Left forelimb (tissue), 1 donor: ENCODE results near the gene GIMAP1.

Source experiments
- DNase-seq: peaks from one replicate; pipeline ENCODE4 v3.0.0-alpha.2; 2018; ENCODE audit warnings: low spot score

Gene GIMAP1

GRCh38 chr7:150748376-150748775 lies 32.0 kb downstream of the GIMAP1 start:
- no peak for DNase-seq

- no peak for DNase-seq
Measured at GRCh38 chr7:150751702-150752101, 35.3 kb downstream of the GIMAP1 start.

DNA sequence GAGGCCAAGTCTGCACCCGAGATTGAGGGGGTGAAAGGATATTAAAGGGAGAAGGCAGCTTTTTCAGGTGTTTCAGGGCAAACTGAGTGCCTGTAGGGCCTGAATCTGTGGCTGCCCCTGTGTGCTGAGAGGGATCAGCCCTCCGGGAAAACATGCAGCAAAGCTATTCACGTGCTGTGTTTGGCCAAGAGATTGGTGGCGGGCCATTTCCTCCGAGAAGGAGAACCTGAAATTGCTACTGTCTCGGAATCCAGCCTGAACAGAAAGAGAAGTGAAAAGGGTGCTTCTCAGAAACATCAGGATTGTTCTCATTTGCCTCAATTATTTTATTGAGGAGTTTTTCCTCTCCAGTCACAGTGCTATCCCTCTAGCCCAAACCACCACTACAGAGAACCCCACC lies 36.8 kb downstream of the GIMAP1 start:
- DNase-seq: no peak

DNA sequence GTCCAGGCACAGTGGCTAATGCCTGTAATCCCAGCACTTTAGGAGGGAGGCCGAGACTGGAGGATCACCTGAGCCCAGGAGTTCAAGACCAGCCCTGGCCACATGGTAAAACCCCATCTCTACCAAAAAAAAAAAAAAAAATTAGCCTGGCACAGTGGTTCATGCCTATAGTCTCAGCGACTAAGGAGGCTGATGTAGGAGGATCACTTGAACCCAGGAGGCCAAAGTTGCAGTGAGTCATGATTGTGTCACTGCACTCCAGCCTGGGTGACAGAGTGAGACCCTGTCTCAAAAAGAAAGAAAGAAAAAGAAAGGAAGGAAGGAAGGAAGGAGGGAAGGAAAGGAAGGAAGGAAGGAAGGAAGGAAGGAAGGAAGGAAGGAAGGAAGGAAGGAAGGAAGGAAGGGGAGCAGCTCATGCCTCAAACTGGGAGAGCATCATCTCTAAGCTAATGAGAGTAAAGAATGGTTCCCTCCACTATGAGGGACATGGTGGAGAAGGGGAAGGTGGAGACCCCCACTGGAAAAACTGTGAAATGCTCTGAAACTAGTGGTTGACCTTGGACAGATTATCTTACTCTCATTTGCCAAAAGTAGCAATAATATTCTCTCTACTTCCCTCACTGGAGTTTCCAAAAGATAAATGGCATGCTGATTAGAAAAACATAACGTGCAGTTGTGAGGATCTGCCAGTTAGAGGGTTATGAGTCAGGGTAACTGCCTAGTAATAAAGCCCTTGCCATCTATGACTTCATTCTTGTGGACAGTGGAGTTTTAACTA lies 37.6 kb downstream of the GIMAP1 start:
- no peak for DNase-seq

- no peak for DNase-seq
Measured at GRCh38 chr7:150754951-150755350, 38.5 kb downstream of the GIMAP1 start.

DNA sequence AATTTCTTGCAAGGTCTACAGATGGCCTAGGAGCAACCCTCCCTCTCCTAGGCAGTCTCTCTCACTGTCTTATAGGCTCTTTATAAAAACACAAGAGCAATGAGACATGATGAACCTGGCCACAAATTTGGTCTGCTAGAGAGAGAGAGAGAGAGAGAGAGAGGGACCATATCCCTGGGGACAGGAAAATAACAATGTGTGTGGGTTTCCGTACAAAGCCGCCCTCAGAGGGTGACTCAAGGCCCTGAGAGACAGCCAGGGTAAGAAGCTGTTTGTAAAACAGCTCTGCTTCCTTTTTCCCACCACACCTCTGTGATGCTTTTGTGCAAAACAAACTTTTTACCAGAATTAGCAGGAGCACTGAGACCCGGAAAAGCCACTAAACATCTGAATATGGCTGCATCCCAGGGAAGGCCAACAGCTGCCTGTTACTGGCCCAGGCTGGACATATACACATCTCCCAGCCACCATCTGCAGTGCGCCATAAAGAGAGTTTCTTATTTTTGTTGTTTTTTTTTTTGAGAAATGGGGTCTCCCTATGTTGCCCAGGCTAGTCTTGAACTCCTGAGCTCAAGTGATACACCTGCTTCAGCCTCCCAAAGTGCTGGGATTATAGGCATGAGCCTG lies 39.2 kb downstream of the GIMAP1 start:
- no peak for DNase-seq

GRCh38 chr7:150756166-150756565 lies 39.8 kb downstream of the GIMAP1 start:
- no peak for DNase-seq

- no peak for DNase-seq
Measured at GRCh38 chr7:150756858-150757257, 40.4 kb downstream of the GIMAP1 start.

GRCh38 chr7:150759479-150759878 lies 43.1 kb downstream of the GIMAP1 start:
- no peak for DNase-seq

GRCh38 chr7:150766334-150766709 lies 49.9 kb downstream of the GIMAP1 start:
- DNase-seq: no peak

- no peak for DNase-seq
Measured at GRCh38 chr7:150769768-150770167, 53.4 kb downstream of the GIMAP1 start.
